GM15510 (cell line): ENCODE results near the gene CPNE7.

ENCODE experiments used
- POLR2A ChIP-seq: IDR thresholded peaks from 3 replicates; pipeline ENCODE4 v1.6.1; 2011; ENCODE audit warnings: borderline replicate concordance; ENCODE audit not compliant: insufficient read length; ENCODE audit errors: extremely low read depth

Gene CPNE7

DNA sequence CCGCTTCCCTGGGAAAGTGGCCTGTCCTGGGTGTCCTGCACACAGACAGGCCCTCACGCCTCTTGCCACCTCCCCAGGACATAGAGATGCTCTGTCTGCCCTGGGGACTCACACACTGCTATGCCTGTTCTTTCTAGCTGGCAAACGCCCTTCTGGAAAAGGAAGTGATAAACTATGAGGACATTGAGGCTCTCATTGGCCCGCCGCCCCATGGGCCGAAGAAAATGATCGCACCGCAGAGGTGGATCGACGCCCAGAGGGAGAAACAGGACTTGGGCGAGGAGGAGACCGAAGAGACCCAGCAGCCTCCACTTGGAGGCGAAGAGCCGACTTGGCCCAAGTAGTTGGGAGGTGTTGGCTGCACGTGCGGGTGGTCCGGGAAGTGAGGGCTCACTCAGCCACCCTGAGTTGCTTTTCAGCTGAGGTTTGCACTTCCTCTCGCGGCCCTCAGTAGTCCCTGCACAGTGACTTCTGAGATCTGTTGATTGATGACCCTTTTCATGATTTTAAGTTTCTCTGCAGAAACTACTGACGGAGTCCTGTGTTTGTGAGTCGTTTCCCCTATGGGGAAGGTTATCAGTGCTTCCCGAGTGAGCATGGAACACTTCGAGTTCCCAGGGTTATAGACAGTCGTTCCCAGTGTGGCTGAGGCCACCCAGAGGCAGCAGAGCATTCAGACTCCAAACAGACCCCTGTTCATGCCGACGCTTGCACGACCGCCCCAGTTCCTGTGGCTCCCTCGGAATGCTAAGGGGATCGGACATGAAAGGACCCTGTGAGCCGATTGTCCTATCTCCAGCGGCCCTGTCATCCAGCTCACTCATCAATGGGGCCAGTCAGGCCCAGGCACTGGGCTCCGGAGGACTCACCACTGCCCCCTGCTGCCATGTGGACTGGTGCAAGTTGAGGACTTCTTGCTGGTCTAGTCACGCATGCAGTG lies 18.5 kb upstream of the CPNE7 start:
- peak; percentile 23 for TF ChIP-seq POLR2A

DNA sequence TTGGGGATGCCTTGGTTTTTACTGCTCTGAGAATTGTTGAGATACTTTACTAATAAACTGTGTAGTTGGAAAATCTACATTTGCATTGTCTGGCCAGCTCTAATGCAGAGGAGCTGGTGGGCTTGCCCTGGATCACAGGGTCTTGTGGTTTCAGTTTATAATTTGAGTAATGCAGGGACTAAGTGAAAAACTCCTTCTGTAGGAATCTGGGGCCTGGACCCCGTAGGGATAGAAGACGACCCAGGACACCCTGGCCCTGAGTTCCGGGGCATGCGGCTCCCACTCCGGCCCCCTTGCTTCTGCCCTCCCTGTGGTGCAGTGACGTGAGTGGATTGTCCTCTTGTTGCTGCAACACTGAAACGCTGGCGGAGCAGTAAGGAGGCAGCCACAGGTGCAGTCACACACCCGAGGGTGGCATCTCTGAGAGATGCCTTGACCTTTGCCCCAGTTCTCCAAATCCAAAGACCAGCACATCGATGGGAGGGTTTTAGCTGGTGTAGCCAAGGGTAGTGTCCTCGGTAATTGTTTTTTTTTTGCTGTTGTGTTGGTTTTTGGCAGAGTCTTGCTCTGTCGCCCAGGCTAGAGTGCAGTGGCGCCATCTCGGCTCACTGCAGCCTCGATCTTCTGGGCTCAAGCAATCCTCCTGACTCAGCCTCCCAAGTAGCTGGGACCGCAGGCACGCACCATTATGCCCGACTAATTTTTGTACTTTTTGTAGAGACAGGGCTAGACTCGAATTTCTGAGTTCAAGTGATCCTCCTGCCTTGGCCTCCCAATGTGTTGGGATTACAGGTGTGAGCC lies 17.7 kb upstream of the CPNE7 start:
- no peak for TF ChIP-seq POLR2A

DNA sequence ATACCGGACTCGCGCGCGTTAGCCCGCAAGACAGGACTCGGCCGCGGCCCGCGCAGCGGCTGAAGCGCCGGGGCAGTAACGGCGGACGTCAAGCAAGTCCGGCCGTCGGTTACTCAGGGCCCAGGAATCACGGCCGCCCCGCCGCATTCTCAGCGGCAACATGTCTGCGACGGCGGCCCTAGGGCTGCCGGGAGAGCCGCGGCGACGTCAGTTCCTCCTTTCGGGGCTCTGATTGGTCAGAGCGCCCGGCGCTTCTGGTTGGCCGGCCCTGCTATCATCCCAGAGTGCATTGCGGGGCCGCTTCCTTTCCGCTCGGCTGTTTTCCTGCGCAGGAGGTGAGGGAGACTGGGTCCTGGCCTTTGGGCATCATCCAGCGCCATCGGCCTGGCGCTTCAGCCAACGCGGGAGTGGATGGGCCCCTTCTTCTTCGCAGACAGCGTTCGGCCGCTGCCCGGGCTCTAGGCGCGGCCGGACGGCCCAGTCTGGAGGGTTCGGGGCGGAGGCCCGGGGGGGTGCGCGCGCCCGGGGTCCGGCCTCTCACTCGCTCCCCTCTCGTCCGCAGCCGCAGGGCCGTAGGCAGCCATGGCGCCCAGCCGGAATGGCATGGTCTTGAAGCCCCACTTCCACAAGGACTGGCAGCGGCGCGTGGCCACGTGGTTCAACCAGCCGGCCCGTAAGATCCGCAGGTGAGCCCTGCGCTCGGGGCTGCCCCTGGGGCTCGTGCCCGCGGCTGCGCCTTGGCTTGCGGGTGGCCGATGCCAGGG lies 15.0 kb upstream of the CPNE7 start, which contains the start of gene RPL13:
Gene RPL13 (plus strand): TSS at position 305 of the 764 bp plus-strand sequence. CDS start 278 bp downstream, at position 583.
- peak; percentile 99 for TF ChIP-seq POLR2A

DNA sequence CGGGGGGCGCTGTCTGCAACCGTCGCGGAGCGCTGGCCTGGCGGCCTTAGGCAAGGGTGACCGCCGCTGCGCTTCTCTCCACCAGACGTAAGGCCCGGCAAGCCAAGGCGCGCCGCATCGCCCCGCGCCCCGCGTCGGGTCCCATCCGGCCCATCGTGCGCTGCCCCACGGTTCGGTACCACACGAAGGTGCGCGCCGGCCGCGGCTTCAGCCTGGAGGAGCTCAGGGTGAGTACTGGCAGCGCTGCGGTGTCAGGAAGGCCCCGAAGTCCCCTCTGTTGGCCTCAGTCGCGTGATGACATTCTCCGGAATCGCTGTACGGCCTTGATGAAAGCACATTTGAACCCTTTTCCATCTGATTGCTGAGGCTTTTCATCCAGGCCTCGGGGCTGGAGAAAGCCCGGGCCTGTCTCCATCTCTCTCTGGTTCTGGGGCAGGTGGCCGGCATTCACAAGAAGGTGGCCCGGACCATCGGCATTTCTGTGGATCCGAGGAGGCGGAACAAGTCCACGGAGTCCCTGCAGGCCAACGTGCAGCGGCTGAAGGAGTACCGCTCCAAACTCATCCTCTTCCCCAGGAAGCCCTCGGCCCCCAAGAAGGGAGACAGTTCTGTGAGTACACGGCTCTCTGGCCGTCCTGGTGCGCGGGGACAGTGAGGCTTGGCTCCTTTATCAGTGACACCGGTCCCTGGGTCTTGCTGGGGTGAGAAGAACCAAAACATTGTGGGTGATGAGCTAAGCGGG lies 14.2 kb upstream of the CPNE7 start:
- no peak for TF ChIP-seq POLR2A

DNA sequence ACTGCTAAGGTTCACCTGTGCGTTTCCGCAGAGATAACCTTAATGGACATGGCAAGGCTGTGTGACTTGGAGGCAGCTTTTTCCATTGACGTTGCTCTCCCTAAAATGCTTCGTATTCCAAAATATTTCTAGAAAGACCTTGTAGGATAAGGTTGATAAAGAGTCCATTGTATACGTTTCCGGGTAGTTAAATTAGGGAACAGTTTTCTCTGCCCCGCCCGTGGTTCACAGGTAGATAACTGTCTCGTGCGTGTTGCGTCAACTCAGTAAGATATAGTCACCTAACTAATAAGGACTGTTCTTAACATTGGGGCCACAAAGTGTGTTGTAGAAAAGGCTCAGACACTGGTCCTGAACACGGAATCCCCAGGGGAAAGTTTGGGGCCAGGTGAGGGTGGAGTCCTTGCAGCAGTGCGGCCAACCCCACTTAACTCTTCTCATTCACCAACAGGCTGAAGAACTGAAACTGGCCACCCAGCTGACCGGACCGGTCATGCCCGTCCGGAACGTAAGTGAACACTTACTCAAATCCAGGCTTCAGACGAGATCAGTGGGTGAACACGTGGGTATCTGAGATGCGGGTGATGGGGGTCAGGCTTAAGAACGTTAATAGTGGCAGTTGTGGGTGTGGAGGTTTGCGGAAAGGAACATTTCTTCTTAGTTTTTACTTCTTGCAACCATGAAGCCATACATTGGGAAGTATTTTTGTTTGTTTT lies 13.5 kb upstream of the CPNE7 start:
- no peak for TF ChIP-seq POLR2A

DNA sequence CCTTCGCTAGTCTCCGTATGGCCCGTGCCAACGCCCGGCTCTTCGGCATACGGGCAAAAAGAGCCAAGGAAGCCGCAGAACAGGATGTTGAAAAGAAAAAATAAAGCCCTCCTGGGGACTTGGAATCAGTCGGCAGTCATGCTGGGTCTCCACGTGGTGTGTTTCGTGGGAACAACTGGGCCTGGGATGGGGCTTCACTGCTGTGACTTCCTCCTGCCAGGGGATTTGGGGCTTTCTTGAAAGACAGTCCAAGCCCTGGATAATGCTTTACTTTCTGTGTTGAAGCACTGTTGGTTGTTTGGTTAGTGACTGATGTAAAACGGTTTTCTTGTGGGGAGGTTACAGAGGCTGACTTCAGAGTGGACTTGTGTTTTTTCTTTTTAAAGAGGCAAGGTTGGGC lies 12.6 kb upstream of the CPNE7 start:
- TF ChIP-seq POLR2A, result no peak

DNA sequence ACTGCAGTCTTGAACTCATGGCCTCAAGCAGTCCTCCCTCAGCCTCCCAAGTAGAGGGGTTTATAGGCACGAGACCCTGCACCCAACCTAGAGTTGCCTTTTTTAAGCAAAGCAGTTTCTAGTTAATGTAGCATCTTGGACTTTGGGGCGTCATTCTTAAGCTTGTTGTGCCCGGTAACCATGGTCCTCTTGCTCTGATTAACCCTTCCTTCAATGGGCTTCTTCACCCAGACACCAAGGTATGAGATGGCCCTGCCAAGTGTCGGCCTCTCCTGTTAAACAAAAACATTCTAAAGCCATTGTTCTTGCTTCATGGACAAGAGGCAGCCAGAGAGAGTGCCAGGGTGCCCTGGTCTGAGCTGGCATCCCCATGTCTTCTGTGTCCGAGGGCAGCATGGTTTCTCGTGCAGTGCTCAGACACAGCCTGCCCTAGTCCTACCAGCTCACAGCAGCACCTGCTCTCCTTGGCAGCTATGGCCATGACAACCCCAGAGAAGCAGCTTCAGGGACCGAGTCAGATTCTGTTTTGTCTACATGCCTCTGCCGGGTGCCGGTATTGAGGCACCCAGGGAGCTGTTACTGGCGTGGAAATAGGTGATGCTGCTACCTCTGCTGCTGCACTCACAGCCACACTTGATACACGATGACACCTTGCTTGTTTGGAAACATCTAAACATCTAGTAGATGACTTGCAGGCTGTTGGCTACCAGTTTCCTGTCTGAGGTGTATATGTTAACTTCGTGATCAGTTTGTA lies 11.7 kb upstream of the CPNE7 start:
- no peak for TF ChIP-seq POLR2A

DNA sequence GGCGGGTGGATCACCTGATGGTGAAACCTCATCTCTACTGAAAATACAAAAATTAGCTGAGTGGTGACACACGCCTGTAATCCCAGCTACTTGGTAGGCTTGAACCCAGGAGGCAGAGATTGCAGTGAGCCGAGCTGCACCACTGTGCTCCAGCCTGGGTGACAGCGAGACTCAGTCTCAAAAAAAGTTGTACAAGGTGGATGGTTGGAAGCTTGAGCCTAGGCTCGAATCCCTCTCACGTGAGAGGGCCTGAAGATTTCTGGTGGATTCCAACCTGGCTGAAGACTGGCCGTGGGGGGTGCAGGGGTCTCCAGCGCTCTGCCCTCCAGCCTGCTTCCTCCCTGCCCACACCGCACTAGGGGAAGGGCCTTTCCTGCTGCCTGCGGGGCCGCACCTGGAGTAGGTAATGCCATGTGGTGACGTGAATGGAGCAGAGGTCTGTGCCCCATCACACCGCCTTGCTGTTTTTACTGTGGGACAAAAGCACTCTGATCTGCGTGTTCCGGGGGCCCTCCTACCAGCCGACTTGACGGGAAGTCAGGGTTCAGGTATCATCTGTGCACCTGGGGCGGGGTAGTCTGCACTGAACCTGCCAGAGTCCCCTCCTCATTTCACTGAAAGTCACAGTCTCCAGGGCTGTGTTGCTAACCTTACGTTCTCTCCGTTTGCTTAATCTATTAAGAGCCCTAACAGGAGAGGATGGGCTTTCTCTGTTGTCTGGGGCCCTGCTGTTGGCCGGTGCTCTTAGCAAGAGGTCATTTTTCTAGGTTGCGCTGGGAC lies 10.9 kb upstream of the CPNE7 start:
- TF ChIP-seq POLR2A, result peak; percentile 23

DNA sequence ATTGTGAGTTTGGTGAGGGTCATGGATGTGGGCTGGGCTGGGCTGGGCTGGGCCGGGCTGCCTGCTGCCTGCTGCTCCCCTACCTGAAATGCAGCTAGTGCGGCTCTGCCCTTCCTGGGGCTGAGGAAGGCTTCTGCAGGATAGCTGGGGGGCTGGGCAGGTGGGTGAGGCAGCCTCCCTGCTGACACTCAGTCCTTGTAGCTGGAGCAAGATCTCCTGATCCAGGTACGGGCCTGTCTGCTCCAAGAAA lies 10.4 kb upstream of the CPNE7 start:
- TF ChIP-seq POLR2A, result no peak

DNA sequence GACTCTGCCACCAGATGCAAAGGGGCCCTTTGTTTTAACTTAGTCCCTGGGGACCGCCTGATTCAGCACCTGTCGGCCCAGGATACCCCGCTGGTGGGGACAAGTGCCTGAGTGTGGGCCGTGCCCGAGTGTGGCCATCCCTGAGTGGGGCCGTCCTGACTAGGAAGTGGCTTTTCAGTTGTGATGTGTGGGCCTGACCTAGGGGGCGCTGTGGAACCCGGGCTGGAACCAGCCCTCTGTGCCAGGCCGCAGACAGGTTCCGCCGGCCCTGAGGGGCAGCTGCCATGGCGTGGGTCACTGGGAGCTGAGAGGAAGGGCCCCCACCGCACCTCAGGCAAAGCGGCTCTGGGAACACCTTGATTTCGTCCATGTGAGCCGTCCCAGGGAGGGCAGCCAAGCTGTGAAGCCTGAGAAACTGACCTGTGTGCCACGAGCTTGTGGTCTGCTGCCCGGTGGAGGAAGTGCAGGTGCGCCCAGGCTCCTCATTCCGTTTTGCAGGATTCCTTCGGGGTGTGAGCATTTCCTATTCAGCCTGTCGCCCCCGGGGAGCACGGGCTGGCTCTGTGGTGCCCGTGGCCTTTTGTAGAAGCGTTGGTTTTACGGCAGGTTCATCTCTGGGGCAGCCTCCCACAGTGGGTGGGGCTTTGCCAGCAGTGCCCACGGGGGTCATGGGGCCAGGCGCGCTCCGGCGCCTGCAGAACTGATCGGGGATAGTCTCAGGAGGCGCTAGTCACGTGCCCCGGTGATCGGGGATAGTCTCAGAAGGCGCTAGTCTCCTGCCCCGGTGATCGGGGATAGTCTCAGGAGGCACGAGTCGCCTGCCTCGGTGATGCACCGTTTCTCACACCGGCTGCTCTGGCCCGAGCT lies 9.8 kb upstream of the CPNE7 start:
- peak; percentile 39 for TF ChIP-seq POLR2A

DNA sequence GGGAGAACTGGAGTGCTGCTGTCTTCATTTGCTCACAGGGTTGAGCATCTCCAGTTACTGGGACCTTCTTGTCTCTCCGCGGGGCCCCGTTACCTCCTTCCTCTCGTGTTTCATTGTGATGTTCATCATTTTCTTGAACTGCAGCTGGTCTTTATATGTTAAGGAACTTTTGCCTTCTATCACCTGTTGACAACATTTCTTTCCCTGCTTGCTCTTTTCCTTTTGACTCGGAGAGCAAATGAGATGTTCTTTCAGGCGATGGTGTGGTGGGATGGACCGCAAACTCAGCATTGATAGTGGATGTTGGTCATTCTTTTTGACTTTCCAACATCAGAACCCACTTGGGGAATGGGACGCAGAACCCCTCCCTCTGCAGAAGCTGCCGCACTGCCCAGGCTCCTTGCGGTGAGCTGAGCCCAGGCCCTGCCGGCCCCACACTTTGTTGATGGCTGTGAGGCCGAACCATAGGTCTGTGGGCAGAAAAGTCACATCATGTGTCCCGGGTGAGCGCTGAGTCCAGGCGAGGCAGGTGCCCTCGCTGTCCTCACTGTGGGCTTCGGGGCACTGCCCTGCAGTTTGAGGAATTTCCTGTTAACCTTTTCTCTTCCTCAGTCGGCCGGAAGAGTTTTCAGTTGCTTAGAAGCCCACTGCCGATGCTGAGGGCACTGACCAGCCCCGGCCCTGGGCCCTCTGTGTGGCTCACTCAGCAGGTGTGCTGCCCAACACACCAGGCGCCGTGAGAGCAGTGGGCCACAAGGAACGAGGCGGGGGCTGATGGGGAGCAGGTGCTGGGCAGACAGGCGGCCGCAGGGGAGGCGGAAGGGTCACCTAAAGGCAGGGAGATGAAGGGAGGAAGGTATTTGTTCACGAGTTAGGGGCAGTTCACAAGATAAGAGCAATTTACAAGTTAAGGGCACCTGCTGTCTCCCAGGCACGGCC lies 7.6 kb upstream of the CPNE7 start:
- no peak for TF ChIP-seq POLR2A
